GM19397 (cell line): ENCODE results near the gene SOX13.
A peak's percentile ranks its signal among the peaks of the same experiment; 100 is the strongest.

Source experiments
- ATAC-seq: cut with Tn5 transposase; IDR thresholded peaks from one replicate; pipeline ENCODE4 v1.9.1; 2021; ENCODE audit warnings: mild to moderate bottlenecking, moderate library complexity; ENCODE audit not compliant: unreplicated experiment

Gene SOX13

DNA sequence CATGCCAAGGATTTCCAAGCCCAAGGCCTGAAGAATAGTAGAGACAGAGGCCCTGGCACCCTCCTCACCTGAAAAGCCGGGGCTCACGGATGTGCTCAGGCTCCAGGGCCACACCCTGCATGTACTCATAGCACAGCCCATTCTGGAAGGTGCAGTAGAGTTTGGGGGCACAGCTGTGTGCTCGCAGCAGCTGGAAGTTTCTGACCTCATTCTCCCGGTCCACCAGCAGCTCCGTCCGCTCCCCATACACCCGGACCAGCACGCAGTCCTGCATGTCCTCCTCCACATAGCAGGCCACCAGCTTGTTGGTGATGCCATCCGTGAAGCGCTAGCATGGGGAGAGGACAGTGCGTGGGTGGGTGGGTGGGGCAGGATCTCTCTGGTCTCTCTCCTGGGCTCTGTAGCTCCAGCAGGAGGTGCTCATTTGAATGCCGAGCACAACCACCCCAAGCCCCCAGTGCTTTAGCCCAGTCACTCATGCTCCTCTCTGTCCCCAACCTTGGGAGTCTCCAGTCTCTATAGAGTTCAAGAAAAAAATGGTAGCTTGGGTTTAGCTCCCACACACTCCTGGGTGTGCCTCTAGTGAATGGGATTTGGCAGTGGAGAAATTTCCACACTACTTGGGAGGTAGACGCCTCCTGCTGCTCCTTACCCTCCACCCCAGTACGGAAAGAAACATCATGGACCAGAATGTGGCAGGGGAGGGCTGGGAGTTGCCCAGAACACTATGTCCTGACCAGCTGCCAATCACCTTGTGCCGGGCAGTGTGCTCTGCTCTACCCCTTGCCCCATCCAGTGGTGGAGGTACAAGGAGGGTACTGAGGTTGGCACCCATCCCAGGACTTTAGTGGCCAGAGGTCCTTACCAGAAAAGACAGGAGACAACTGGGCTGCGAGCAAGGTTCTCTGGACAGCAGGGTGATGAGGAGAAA is 77.0 kb downstream of the SOX13 start:
- ATAC-seq, result no peak

DNA sequence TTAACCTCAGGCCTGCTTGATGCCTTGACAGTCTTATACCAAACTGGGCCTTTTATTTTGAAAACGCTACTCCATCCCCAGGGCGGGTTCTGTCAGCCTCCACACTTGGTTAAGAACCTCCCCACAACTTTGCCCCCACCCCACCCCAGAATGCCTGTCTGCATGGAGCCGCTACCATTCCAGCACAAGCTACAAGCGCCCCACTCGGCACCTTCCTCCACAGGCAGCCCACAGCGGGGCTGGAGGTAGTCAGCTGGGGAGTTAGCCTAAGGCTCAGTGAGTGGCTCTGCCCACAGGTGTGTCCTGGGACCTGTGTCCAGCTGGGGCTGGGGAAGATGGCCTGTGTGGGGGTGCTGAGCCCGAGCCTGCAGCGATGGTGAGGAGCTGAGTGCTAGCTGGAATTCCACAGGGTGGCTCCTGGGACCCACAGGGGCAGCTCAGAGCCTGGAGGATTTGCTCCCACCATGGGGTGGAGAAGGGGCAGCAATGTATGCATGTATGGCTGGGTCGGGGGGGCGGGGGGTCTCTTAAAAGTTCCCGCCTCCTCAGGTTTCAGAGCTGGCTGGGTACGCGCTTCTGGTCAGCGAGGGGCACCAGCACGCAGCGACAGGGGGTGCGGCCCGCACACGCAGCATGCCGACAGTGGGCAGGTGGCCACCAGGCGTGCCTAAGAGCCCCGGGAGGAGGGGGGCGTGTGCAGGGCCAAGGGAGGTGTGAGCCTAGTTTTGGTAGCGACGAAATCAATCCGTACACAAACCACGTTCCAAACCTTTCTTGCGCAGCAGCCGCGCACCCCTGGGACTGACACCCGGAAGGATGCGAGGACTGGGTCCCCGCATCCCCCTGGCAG is 78.0 kb downstream of the SOX13 start:
- ATAC-seq, result no peak

DNA sequence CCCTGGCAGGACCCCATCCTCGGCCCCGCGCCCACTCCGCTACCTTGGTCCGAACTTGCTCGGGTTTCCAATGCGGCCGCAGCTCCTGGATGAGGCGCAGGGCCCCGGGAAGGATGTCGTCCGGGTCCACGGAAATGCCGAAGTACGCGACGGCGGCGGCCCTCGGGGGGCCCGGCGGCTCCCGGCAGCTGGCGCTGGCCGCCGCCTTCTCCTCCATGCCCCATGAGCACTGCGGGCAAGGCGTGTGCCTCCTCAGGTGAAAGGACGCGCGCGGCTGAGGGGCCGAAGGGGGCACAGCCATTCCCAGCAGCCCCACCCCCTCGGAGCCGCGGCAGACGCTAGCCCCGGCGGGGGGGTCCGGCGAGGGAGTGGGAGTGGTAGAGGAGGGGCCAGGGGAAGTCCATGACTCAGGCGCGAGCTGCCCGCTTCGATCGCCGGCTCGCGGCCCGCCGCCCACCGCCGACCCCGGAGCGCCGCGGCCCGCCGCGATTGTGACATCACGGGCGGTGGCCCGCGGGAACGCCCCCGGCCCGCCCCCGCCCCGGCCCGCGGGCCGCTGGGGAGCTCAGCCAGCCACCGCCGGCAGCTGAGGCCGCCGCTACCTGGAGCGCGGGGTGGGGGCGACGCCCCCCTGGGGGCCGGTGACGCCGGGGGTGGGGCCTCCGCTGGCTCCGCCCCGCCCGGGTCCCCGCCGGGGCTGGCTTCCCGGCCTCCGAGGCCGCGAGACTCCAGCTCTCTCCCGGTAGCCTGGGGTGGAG is 78.8 kb downstream of the SOX13 start, which contains the start of gene ETNK2:
ETNK2 (minus strand) TSS at position 493 of the 758 bp plus-strand sequence; CDS start at position 301, 192 bp downstream.
- ATAC-seq, result no peak

DNA sequence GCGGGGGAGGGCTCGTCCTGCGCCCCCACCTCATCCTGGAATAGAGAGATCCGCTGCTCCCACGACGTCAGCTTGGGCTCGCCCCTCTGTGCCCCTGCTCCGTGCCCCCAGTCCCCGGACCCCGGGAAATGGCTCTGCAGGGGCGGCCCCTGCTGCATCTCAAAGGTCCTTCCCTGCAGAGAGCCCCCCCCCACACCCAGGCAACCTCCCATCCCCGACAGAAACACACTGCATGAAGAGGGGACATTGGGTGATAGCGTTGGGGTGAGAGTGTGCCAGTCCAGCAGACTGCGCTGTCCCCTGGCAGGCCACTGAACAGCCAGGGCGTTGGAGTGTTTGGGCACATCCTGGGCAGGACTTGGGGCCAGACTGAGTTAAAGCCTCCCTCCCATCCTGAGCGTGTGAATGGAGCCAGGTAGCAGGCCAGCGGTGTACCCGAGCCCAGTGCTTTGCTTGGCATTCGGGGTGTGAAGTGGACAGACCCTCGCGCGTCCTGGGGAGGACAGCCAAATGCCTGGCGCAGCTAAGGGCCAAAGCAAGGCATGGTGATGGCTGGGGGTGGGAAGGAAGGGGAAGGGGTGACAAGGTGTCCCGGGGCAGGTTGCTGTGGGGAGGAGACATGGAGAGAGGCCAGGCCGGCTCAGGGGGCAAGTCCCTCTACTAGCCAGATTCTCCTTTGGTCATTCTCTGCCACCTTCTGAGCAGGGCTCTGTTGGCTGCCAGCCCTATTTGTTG is 79.6 kb downstream of the SOX13 start:
- ATAC-seq, result no peak

DNA sequence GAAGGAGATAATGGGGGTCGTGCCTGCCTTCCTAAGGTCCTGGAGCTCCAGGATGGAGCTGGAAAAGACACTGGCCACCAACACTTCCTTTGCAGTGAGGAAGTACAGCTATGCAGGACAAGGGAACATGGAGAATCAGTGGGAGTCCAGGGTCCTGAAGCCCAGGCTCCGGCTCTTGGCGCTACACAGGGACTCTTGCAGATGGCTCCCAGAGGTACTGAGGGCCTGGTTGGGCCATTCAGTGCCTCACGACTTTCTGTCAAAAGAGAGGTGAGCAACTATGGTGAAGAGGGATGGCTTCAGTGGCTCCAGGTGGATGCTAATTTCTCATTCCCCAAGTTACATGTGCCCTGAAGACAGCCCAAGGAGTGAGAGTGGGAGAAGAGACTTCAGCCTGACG is 80.8 kb downstream of the SOX13 start:
- no peak for ATAC-seq

DNA sequence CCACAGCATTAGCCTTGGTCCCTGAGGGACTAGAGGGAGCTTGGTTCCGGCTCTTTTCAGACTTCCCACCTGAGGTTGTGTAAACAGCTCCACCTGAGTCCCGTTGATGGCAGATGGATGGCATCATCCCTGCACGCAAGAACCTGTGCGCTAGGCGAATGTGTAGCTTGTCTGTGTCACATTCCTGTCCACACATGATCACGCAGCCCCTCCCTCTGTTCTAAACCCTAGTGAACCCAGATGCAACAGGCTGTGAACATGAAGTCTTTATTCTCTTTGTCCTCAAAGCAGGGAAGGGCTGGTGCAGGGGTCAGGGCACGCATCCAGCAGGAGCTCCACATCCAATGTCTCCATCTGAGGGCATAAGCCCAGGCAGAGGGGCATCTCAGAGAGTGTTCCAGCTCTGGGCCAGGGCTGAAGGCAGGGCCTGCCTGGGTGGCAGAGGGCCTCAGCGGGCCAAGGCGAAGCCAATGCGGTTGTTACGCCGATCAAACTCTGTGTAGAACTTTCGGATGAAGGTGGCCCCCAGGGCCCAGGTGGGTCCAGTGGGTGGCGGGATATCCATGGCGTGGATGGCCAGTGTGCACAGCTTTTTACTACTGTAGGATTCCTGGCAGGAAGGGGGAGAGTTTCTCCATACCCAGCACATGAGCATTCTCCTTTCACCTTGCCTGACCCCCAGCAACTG is 81.8 kb downstream of the SOX13 start:
- ATAC-seq, result no peak

DNA sequence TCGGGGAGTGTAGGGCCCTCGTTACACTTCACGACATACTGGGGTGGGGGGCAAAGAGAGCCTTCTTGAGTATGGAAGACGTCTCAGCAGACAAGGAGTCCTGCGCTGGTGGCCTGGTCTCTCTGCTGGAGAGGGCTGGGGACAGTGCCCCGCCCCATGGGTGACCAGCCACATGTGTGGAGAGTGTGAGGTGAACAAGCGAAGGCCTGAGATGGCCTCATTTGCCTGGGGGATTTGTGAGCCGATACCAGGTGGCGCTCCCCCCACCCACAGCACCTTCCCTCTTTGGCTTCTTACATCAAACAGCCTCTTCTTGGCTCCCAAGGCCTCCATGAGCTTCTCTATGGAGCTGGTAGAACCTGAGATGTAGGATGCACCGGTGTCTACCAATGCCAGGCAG is 83.0 kb downstream of the SOX13 start:
- ATAC-seq, result no peak

DNA sequence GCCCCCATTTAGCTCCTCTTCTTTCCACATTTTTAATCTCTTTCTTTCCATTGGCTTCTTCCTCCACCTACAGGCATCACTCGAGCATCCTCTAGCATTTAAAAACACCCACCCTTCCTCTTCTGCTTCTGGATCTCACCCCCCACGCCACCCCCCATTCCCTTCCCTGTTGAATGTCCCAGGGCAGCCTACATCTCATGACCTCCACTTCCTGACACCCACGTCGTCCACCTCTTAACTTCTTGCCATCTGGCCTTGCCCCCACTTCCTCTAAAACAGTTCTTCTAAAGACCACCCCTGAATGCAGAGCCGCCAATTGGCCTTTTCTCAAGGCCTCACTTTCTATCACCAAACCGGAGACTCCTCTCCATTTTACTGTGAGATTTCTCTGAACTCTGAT is 85.0 kb downstream of the SOX13 start:
- no peak for ATAC-seq

DNA sequence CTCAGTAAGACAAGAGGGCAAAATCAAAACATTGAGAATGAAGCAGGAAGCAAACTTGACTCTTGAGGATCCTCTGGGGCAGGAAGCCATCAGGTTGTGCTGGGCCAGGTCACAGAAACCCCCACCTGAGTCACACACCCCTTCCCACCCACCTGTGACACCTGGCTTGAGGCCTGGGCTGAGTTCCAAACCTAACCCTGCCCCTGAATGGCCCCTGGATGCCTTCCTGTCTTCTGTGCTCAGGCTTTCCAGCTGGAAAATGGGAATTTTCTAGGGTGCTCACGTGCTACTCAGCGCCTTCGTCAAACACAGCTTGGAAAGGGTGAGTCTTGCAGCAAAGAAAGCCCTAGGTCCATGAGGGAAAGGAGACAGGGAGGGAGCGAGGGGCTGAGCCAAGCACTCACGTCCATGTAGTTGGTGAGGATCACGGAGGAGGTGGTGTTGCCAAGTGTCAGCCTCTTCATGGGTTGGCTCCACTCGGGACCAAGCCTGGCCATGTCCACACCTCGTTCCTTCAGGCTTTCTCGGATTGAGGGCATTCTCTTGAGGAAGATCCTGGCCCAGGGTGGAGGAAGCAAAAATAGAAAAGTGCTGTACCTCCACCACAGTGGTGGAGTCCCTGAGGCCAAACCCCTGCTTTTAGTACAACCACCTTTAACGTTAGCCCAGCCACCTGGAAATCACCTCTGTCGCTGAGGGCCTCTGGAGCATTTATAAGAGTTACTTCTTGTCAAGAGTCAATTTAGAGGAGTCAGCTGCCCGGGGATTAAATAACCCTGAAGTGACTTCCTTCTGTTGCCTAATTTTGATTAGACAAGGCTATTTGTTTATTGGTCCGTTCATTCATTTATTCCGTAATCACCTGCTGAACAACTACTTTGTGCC is 88.9 kb downstream of the SOX13 start:
- no peak for ATAC-seq

DNA sequence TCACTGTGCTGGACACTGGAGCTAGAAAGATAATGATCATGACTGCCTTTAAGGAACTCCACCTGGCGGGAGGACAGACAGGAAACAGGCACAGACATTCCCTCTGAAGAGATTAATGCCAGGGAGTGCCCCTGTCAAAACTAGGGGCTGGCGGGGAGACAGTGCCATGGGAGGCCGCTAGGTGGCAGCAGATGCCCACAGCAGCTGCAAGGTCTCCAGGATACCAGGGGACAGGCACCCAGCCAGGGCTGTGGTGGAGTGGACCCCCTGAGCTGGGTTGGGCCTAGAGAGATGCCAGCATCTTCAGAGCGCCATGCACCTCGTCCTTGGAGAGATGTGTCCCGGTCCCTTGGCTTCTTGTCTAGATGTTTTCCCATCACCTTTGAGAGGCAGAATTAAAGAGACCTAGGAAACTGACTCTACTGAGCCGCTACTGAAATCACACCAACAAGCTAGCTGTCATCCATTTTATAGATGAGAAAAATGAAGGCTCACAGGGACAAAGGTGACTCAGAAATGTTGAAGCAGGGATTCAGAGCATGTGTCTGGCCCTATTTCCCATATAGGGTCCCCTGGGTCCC is 89.7 kb downstream of the SOX13 start:
- ATAC-seq, result peak; percentile 60

DNA sequence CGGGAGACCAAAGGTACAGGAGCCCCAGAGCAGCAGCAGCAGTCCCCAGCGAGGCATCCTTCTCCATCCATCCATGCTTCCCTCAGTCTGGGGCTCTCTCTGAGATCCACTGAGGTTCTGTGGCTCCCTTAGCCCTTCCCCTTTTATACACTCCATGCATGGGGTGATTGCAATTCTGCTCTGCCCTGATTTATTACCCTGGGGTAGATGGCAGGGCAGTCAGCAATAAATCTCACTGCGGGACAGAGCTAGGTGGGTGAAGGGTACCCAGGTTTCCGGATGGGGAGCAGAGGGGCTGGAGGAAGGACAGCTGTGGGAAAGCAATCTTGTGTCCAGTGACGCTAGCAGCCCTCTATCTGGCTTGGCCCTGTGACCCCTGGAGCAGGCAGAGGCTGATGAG is 93.3 kb downstream of the SOX13 start, which contains the start of gene REN:
REN (minus strand) TSS at position 119 of the 400 bp plus-strand sequence; CDS start at position 75, 44 bp downstream.
- no peak for ATAC-seq

DNA sequence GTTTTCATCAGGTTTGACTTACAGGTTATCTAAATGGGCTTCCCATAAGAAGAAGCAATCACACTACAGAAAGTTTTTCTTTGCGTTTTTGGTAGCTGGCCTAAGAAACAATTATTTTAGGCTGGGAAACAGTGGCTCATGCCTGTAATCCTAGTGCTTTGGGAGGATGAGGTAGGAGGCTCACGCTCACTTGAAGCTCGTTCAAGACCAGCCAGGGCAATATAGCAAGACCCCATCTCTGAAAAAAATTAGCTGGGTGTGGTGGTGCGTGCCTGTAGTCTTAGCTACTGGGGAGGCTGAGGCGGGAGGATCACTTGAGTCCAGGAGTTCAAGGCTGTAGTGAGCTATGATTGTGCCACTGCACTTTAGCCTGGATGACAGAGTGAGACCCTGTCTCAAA is 94.8 kb downstream of the SOX13 start:
- no peak for ATAC-seq

DNA sequence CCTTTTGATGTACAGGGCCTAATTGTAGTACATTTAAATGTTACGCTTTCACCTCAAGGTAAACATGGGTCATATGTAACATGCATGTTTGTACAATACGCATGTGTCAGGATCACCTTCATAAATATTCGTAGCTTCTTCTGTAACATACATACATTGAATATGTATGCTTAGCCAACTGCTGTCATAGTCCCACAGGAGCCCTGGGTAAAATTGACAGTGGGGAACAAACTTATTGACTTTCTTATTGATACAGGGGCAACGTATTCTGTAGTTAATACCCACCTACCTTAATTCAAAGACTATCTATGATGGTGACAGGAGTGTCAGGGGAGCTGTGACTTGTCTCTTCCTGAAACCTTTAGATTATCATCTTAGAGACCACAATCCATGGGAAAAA is 96.9 kb downstream of the SOX13 start:
- no peak for ATAC-seq

DNA sequence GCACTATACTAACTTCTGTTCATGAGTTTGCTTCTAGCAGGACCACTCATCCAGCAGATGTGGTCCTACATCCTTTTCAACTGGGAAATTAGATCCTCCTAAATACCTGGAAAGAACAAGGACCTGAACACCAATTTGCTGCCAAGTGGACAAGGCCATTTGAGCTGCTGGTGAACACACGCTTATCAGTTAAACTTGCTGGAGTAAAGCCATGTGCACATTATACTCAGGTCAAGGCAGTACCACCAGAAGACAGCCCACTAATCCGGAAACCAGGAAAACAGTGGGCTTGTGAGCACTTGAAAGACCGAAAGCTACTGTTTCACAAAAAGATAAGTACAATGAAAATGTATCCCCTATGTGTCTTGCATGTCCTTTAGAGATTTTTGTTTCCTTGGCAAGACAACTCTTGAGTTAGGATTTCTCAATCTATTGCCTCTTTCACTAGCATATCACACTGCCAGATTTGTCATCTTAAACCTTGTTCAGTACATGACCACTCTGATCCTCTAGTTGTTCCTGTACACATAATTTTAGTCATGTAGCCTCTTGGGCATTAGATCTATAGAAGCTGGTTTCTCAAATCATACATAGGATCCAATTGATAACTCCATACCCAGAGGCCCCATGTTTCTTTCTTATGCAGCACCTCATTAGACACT is 97.7 kb downstream of the SOX13 start:
- ATAC-seq, result no peak

DNA sequence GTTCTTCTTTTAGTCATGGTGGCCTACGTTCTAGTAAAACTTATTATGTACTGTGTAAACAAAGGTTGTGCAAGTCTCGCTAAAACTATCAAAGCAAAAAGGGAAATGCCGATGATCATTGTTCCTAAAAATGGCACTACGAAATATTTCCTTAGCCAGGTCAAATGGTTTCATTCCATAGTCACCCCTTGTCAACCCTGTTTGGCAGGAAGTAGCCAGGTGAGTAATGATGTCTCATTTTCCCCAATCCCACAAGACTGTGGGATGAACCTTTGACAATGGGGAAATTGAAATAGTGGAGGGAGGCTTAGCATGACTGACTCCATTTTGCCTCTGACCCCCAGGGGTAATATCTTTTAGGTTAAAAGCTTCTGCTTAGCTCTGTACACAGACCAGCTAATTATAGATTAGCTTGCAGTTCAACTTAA is 98.8 kb downstream of the SOX13 start:
- no peak for ATAC-seq

DNA sequence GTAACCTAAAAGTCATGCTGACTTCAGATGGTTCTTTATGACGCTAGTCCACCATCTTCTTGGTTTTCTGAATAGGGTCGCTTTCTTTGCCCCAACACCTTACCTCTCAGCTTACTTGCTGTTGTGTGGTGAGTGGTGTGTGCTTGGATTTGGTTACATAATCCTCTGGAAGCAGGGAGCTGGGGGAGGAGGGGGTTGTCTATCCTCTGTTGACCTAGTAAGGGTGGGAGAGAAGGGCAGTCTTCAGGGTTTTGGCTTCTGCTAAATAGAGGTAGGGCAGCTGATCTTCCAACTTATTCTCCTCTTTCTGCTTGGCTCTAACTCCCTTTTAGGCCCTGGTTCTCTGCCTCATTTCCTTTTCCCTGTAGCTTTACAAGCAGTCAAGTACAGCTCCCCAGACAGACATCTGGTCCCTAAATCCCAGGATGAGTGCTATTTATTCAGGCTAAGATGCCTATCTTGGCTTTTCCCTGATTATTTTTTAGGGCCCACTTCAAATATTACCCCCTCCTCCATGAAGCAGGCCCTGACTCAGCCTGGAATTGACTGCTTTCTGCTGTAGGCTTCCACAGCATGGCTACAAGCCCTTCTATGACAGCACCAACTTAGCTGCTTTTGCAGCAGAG is 99.6 kb downstream of the SOX13 start:
- no peak for ATAC-seq

DNA sequence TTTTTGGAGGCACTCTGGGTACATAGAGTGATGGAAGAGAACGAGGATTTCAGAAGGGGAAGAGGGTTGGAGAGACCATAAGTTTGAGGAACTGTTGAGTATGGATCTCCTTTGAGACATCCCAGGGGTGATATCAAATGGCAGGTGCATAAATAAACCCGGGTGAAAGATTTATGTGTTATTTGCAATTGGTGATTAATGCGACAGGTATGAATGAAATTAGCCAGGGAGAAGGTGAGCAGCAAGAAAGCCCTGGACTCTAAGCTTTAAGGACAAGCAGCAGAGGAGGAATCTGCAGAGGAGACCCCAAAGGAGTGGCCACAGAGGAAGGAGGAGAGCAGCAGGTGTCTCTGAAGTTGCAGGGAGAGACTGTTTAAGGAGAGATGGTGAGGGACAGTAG is 102.0 kb downstream of the SOX13 start:
- no peak for ATAC-seq
